ENCODE measurements around the gene PAX6. TPM values are rescaled to one million over a fixed set of nuclear protein-coding genes. Genes with fewer than 3 reads are reported as not detected.

Gene PAX6
- total RNA-seq, 1 experiment from 2014 or later: 0.49 TPM

GRCh38 chr11:31788085-31788484, 23.0 kb downstream of the PAX6 start:
- H3K36me3 ChIP-seq (ENCODE audit: control insufficient read depth, insufficient read depth, low read length): no peaks in the 10 kb centered on the region
- intact Hi-C loops (cut with micrococcal nuclease; ENCODE audit: unreplicated experiment) (no loop called here), in situ Hi-C loops (cut with HindIII; ENCODE audit: low pct_unique_long_range_greater_than_20kb, low sequenced_read_pairs) (no loop called here)
- DNase-seq (ENCODE audit: low read depth, low spot score) (no peak), ATAC-seq (no peak)
- TF ChIP-seq REST (IDR thresholded peaks at IDR 0.05; ENCODE audit: insufficient read depth in 1 of 2, low read depth in 2 of 2, low read length in 1 of 2) (no peak), CTCF (IDR thresholded peaks at IDR 0.05) (no peak), TCF7L2 (IDR thresholded peaks at IDR 0.05; ENCODE audit: low read depth, low read length) (no peak), SIN3A (IDR thresholded peaks at IDR 0.05; ENCODE audit: borderline replicate concordance, insufficient read depth, low read depth, low read length) (no peak), POLR2AphosphoS5 (IDR thresholded peaks at IDR 0.05; ENCODE audit: low read depth, low read length) (no peak)
- ChIA-PET CTCF (interaction anchor here (0.6 kb wide), 1 partner anchor 9 kb away, joined by 3 read pairs; no protein-coding TSS in a partner anchor), POLR2A (no interaction called here)
- no peak overlapping the region for H3K27ac ChIP-seq (ENCODE audit: low read length)
- no peaks in the 10 kb centered on the region for H3K27me3 ChIP-seq (ENCODE audit: control insufficient read depth, insufficient read depth, low read length)
- no peaks in the 10 kb centered on the region for H3K4me1 ChIP-seq (ENCODE audit: control insufficient read depth, insufficient read depth, low read length)
- BruUV-seq (replicated peaks): no TSS peak
- H3K9me3 ChIP-seq (ENCODE audit: control insufficient read depth, insufficient read depth, low read depth, low read length): no peaks in the 10 kb centered on the region
- H3K4me3 ChIP-seq (ENCODE audit: low read depth in 2 of 2, low read length in 2 of 2): no peak overlapping the region

GRCh38 chr11:31786996-31787685, 24.0 kb downstream of the PAX6 start:
- CTCF ChIA-PET: no interaction called here
- no peaks in the 10 kb centered on the region for H3K36me3 ChIP-seq (ENCODE audit: control insufficient read depth, insufficient read depth, low read length)
- TF ChIP-seq REST (IDR thresholded peaks at IDR 0.05; ENCODE audit: insufficient read depth in 1 of 2, low read depth in 2 of 2, low read length in 1 of 2): no peak
- TF ChIP-seq POLR2AphosphoS5 (IDR thresholded peaks at IDR 0.05; ENCODE audit: low read depth, low read length): no peak
- TF ChIP-seq TCF7L2 (IDR thresholded peaks at IDR 0.05; ENCODE audit: low read depth, low read length): no peak
- no peak for TF ChIP-seq CTCF (IDR thresholded peaks at IDR 0.05)
- no peak for TF ChIP-seq SIN3A (IDR thresholded peaks at IDR 0.05; ENCODE audit: borderline replicate concordance, insufficient read depth, low read depth, low read length)
- H3K27ac ChIP-seq (ENCODE audit: low read length): no peak overlapping the region
- H3K9me3 ChIP-seq (ENCODE audit: control insufficient read depth, insufficient read depth, low read depth, low read length): no peaks in the 10 kb centered on the region
- POLR2A ChIA-PET: no interaction called here
- in situ Hi-C loops (cut with HindIII; ENCODE audit: low pct_unique_long_range_greater_than_20kb, low sequenced_read_pairs): no loop called here
- no peaks in the 10 kb centered on the region for H3K4me1 ChIP-seq (ENCODE audit: control insufficient read depth, insufficient read depth, low read length)
- no peaks in the 10 kb centered on the region for H3K27me3 ChIP-seq (ENCODE audit: control insufficient read depth, insufficient read depth, low read length)
- no peak overlapping the region for H3K4me3 ChIP-seq (ENCODE audit: low read depth in 2 of 2, low read length in 2 of 2)
- DNase-seq (ENCODE audit: low read depth, low spot score): no peak
- BruUV-seq (replicated peaks): no TSS peak
- 0 out of 2 replicates have a peak, but pooled peaks have one; percentile 68 for ATAC-seq
- intact Hi-C loops (cut with micrococcal nuclease; ENCODE audit: unreplicated experiment): no loop called here
